ENCODE results near the gene ADAMTSL1.

ADAMTSL1 gene

GRCh38 chr9:18798508-18799290 lies 324.7 kb downstream of the ADAMTSL1 start:
- H3K4me3 ChIP-seq (ENCODE audit: control insufficient read depth, low read depth, low read length): no peak overlapping the region
- no peak for TF ChIP-seq CTCF (IDR thresholded peaks at IDR 0.05; ENCODE audit: control insufficient read depth, insufficient read depth, low read depth, low read length, missing control alignments)
- no peak for DNase-seq (ENCODE audit: low read depth)

- no peak overlapping the region for H3K4me3 ChIP-seq (ENCODE audit: control insufficient read depth, low read depth, low read length)
- TF ChIP-seq CTCF (IDR thresholded peaks at IDR 0.05; ENCODE audit: control insufficient read depth, insufficient read depth, low read depth, low read length, missing control alignments): no peak
- no peak for DNase-seq (ENCODE audit: low read depth)
These were observed 325.5 kb downstream of the ADAMTSL1 start for GRCh38 chr9:18799428-18799827.

- no peak for TF ChIP-seq CTCF (IDR thresholded peaks at IDR 0.05; ENCODE audit: control insufficient read depth, insufficient read depth, low read depth, low read length, missing control alignments)
- no peak overlapping the region for H3K4me3 ChIP-seq (ENCODE audit: control insufficient read depth, low read depth, low read length)
- no peak for DNase-seq (ENCODE audit: low read depth)
These were observed 326.6 kb downstream of the ADAMTSL1 start for GRCh38 chr9:18800579-18800978.

- no peak for DNase-seq (ENCODE audit: low read depth)
- no peak for TF ChIP-seq CTCF (IDR thresholded peaks at IDR 0.05; ENCODE audit: control insufficient read depth, insufficient read depth, low read depth, low read length, missing control alignments)
- H3K4me3 ChIP-seq (ENCODE audit: control insufficient read depth, low read depth, low read length): no peak overlapping the region
These were observed 331.4 kb downstream of the ADAMTSL1 start for GRCh38 chr9:18805386-18805785.

- TF ChIP-seq CTCF (IDR thresholded peaks at IDR 0.05; ENCODE audit: control insufficient read depth, insufficient read depth, low read depth, low read length, missing control alignments): no peak
- DNase-seq (ENCODE audit: low read depth): no peak
- H3K4me3 ChIP-seq (ENCODE audit: control insufficient read depth, low read depth, low read length): no peak overlapping the region
These were observed 332.5 kb downstream of the ADAMTSL1 start for GRCh38 chr9:18806232-18807080.

- no peak for DNase-seq (ENCODE audit: low read depth)
- no peak overlapping the region for H3K4me3 ChIP-seq (ENCODE audit: control insufficient read depth, low read depth, low read length)
- TF ChIP-seq CTCF (IDR thresholded peaks at IDR 0.05; ENCODE audit: control insufficient read depth, insufficient read depth, low read depth, low read length, missing control alignments): no peak
These were observed 336.6 kb downstream of the ADAMTSL1 start for GRCh38 chr9:18810581-18810980.
